ENCODE results near the gene LRRC49. TPM values are rescaled to one million over a fixed set of nuclear protein-coding genes. Genes with fewer than 3 reads are reported as not detected.

LRRC49 gene
- total and polyA plus RNA-seq, 2 of the 13 experiments (the other 11 are each of a cell fraction or from before 2014, with no cell fraction given) = 0.57 to 1.00 TPM

GRCh38 chr15:70852501-70853317, 39.9 kb upstream of the LRRC49 start:
- CTCF ChIA-PET (ENCODE audit: low intra/inter-chr PET ratio, low total read pairs) = no interaction called here

More at GRCh38 chr15:70852501-70853317, 39.9 kb upstream of the LRRC49 start:
- POLR2A ChIA-PET = interaction anchor here (1.2 to 6.3 kb wide), 3 partner anchors 11 to 28 kb away, joined by 5 to 69 read pairs (median 12); no protein-coding TSS in a partner anchor
- ATAC-seq = no peak
- Histone ChIP-seq H3K4me2 (ENCODE audit: low read depth, low read length) (peak overlapping the region; percentile 98), H2AFZ (ENCODE audit: low read length) (no peak overlapping the region), H3K4me3 (replicated peaks in 1 of 3; ENCODE audit: insufficient read depth in 1 of 3, low read depth in 2 of 3, low read length in 3 of 3) (peak overlapping the region; percentile 58 to 78 (median 63)), H3K9ac (ENCODE audit: insufficient read depth, low read depth, low read length) (peak overlapping the region; percentile 63; the same call in 1 of the 2 replicates), H3K27me3 (ENCODE audit: control insufficient read depth in 1 of 2, insufficient read depth in 2 of 2, low read length in 2 of 2) (peaks cover 0 to 17% of the 10 kb centered on the region in 2 experiments; a peak in 3 of 5 replicates), H3K4me1 (ENCODE audit: insufficient read depth, low read length) (peaks cover 17% of the 10 kb centered on the region), H3K27ac (ENCODE audit: extremely low read length, insufficient read depth, low read length) (no peak overlapping the region), H3K36me3 (replicated peaks in 1 of 2; ENCODE audit: control insufficient read depth in 1 of 2, insufficient read depth in 2 of 2, low read length in 2 of 2) (no peaks in the 10 kb centered on the region), H4K20me1 (ENCODE audit: insufficient read depth, low read length) (no peaks in the 10 kb centered on the region), H3K9me3 (ENCODE audit: low read length) (no peaks in the 10 kb centered on the region), H3K79me2 (ENCODE audit: insufficient read depth, low read length) (no peaks in the 10 kb centered on the region)
- in situ Hi-C loops (cut with HindIII; ENCODE audit: extremely low pct_ligation_motif_present, low pct_unique_long_range_greater_than_20kb) = no loop called here
- TSS peak; percentile 62 for BruUV-seq (replicated peaks)
- intact Hi-C loops (cut with micrococcal nuclease; ENCODE audit: unreplicated experiment) = no loop called here
- 44% methylated on average over 11 of the region's 11 CpGs for WGBS (ENCODE audit: low lambda C conversion rate)
- FAIRE-seq = no peak
- no peak for TF ChIP-seq FOSL1 (CRISPR knock-in tag; IDR thresholded peaks at IDR 0.05; ENCODE audit: borderline replicate concordance)
- TF ChIP-seq GLI4 (CRISPR knock-in tag; IDR thresholded peaks at IDR 0.05; ENCODE audit: borderline replicate concordance) = no peak
- TF ChIP-seq ZNF124 (CRISPR knock-in tag; IDR thresholded peaks at IDR 0.05) = no peak
- no peak for TF ChIP-seq HNRNPLL (IDR thresholded peaks at IDR 0.05; ENCODE audit: low read depth, low read length, poor library complexity, severe bottlenecking)
- TF ChIP-seq NFIC (IDR thresholded peaks at IDR 0.05; ENCODE audit: low read length) = no peak
- TF ChIP-seq ZNF75D (CRISPR knock-in tag; IDR thresholded peaks at IDR 0.05; ENCODE audit: borderline replicate concordance) = no peak
- no peak for TF ChIP-seq KAT8 (CRISPR knock-in tag; IDR thresholded peaks at IDR 0.05)
- no peak for TF ChIP-seq TRAFD1 (CRISPR knock-in tag; IDR thresholded peaks at IDR 0.05; ENCODE audit: borderline replicate concordance)
- no peak for TF ChIP-seq KDM5A (IDR thresholded peaks at IDR 0.05; ENCODE audit: borderline replicate concordance, low read length)
- TF ChIP-seq ERF (CRISPR knock-in tag; IDR thresholded peaks at IDR 0.05) = no peak
- TF ChIP-seq HNF1A (IDR thresholded peaks at IDR 0.05; ENCODE audit: low read depth) = no peak
- no peak for TF ChIP-seq HNF1A (CRISPR knock-in tag; IDR thresholded peaks at IDR 0.05; ENCODE audit: borderline replicate concordance)
- TF ChIP-seq FLYWCH1 (CRISPR knock-in tag; IDR thresholded peaks at IDR 0.05) = no peak
- no peak for TF ChIP-seq ZKSCAN8 (CRISPR knock-in tag; IDR thresholded peaks at IDR 0.05; ENCODE audit: borderline replicate concordance)
- TF ChIP-seq THAP7 (CRISPR knock-in tag; IDR thresholded peaks at IDR 0.05) = no peak
- TF ChIP-seq ELF1 (CRISPR knock-in tag; IDR thresholded peaks at IDR 0.05) = no peak
- DNase-seq (ENCODE audit: low spot score) = no peak

All from HepG2 (cell line).